Mesenchymal stem cell (in vitro differentiated cells and primary cell): ENCODE data around the gene UBE2E2.

Source experiments
- DNase-seq: peaks from one replicate; pipeline ENCODE4 v3.0.0-alpha.2; 2013
- H2AFZ ChIP-seq: one replicate; pipeline ENCODE4 v1.6.1; 2013; ENCODE audit warnings: low read depth, mild to moderate bottlenecking, control low read depth, inconsistent platforms, low read length, moderate library complexity
- H2AK5ac ChIP-seq: 2 replicates; pipeline ENCODE4 v1.6.1; 2013; ENCODE audit warnings: low read length, moderate library complexity, mild to moderate bottlenecking, inconsistent platforms; ENCODE audit not compliant: severe bottlenecking
- H2BK120ac ChIP-seq: one replicate; pipeline ENCODE4 v1.6.1; 2013; ENCODE audit warnings: low read depth, mild to moderate bottlenecking, inconsistent platforms, low read length, moderate library complexity
- H2BK12ac ChIP-seq, 2 experiments: one replicate each; pipeline ENCODE4 v1.6.1; 2013; ENCODE audit warnings: inconsistent platforms in 2 of 2, low read length in 2 of 2, mild to moderate bottlenecking in 2 of 2, moderate library complexity in 2 of 2, control low read depth in 1 of 2
- H2BK15ac ChIP-seq: one replicate; pipeline ENCODE4 v1.6.1; 2013; ENCODE audit warnings: mild to moderate bottlenecking, low read depth, inconsistent platforms; ENCODE audit not compliant: poor library complexity, severe bottlenecking
- H2BK5ac ChIP-seq: 2 replicates; pipeline ENCODE4 v1.6.1; 2013; ENCODE audit warnings: low read depth, mild to moderate bottlenecking, low read length, control low read depth, inconsistent platforms; ENCODE audit not compliant: poor library complexity, severe bottlenecking
- H3K14ac ChIP-seq, 2 experiments: one replicate each; pipeline ENCODE4 v1.6.1; 2013; ENCODE audit warnings: inconsistent platforms in 2 of 2, low read length in 2 of 2, control low read depth in 1 of 2, mild to moderate bottlenecking in 1 of 2, moderate library complexity in 1 of 2
- H3K18ac ChIP-seq, 2 experiments: one replicate each; pipeline ENCODE4 v1.6.1; 2013; ENCODE audit warnings: inconsistent platforms in 2 of 2, low read length in 2 of 2, control low read depth in 1 of 2, low read depth in 1 of 2, mild to moderate bottlenecking in 1 of 2
- H3K23ac ChIP-seq, 2 experiments: one replicate each; pipeline ENCODE4 v1.6.1; 2013; ENCODE audit warnings: inconsistent platforms in 2 of 2, low read length in 2 of 2, mild to moderate bottlenecking in 2 of 2, moderate library complexity in 2 of 2, control low read depth in 1 of 2
- H3K27ac ChIP-seq: 2 replicates; pipeline ENCODE4 v1.5.1; 2013; ENCODE audit warnings: mild to moderate bottlenecking, moderate library complexity, low read length, control low read depth, inconsistent platforms; ENCODE audit not compliant: poor library complexity, severe bottlenecking
- H3K27me3 ChIP-seq, 2 experiments: 2 replicates each; pipeline versions ENCODE4 v1.6.1 to v1.7.0; 2013; ENCODE audit warnings: low read length in 2 of 2, mild to moderate bottlenecking in 2 of 2, moderate library complexity in 2 of 2, control low read depth in 1 of 2, inconsistent platforms in 1 of 2; ENCODE audit not compliant: control insufficient read depth in 1 of 2, insufficient read depth in 1 of 2
- H3K36me3 ChIP-seq, 2 experiments: 2 replicates each; pipeline versions ENCODE4 v1.6.1 to v1.7.0; 2013; ENCODE audit warnings: low read length in 2 of 2, control low read depth in 1 of 2, inconsistent platforms in 1 of 2, low read depth in 1 of 2, mild to moderate bottlenecking in 1 of 2; ENCODE audit not compliant: insufficient read depth in 2 of 2, control insufficient read depth in 1 of 2
- H3K4ac ChIP-seq, 2 experiments: one replicate each; pipeline ENCODE4 v1.6.1; 2013; ENCODE audit warnings: inconsistent platforms in 2 of 2, low read length in 2 of 2, mild to moderate bottlenecking in 2 of 2, moderate library complexity in 2 of 2, control low read depth in 1 of 2, low read depth in 1 of 2
- H3K4me1 ChIP-seq: 2 replicates; pipeline ENCODE4 v1.6.1; 2013; ENCODE audit warnings: low read depth, low read length, control low read depth; ENCODE audit not compliant: control insufficient read depth, insufficient read depth
- H3K4me2 ChIP-seq: 2 replicates; pipeline ENCODE4 v1.6.1; 2013; ENCODE audit warnings: low read length, mild to moderate bottlenecking, inconsistent platforms; ENCODE audit not compliant: poor library complexity, severe bottlenecking
- H3K4me3 ChIP-seq, 2 experiments: 2 replicates each; pipeline versions ENCODE4 v1.5.1 to v1.7.0; 2013; ENCODE audit warnings: low read length in 2 of 2, mild to moderate bottlenecking in 2 of 2, control low read depth in 1 of 2, low read depth in 1 of 2; ENCODE audit not compliant: insufficient read depth in 1 of 2
- H3K79me1 ChIP-seq: replicated peaks from 2 replicates; pipeline ENCODE4 v1.6.1; 2013; ENCODE audit warnings: mild to moderate bottlenecking, control low read depth, low read length, inconsistent platforms; ENCODE audit not compliant: poor library complexity, severe bottlenecking
- H3K9ac ChIP-seq: 2 replicates; pipeline ENCODE4 v1.7.0; 2013; ENCODE audit warnings: mild to moderate bottlenecking, low read length, moderate library complexity
- H3K9me3 ChIP-seq: 2 replicates; pipeline ENCODE4 v1.7.0; 2013; ENCODE audit warnings: mild to moderate bottlenecking, low read length; ENCODE audit not compliant: control insufficient read depth
- H4K8ac ChIP-seq: one replicate; pipeline ENCODE4 v1.6.1; 2013; ENCODE audit warnings: inconsistent platforms, mild to moderate bottlenecking, low read length, moderate library complexity
- H4K91ac ChIP-seq: one replicate; pipeline ENCODE4 v1.6.1; 2013; ENCODE audit warnings: mild to moderate bottlenecking, low read length, inconsistent platforms
- WGBS: methylation state at CpG from one replicate; pipeline ENCODE4 v1.1.7; 2013; ENCODE audit warnings: mixed read lengths; 5-methylcytosine and 5-hydroxymethylcytosine counted together

Gene UBE2E2

GRCh38 chr3:23624305-23624704 is 421.2 kb downstream of the UBE2E2 start:
- peaks cover 3% of the 10 kb centered on the region for H3K4me1 ChIP-seq
- peaks cover 12% of the 10 kb centered on the region for H3K9me3 ChIP-seq
- no peak overlapping the region for H4K8ac ChIP-seq
- no peaks in the 10 kb centered on the region for H3K27me3 ChIP-seq
- H2BK120ac ChIP-seq: no peak overlapping the region
- no peaks in the 10 kb centered on the region for H3K36me3 ChIP-seq
- no peak overlapping the region for H3K18ac ChIP-seq
- no peak overlapping the region for H3K4ac ChIP-seq
- H3K4me2 ChIP-seq: no peak overlapping the region
- H3K4me3 ChIP-seq: no peak overlapping the region
- no peak overlapping the region for H2BK5ac ChIP-seq
- H3K27ac ChIP-seq: no peak overlapping the region
- no peak overlapping the region for H3K9ac ChIP-seq
- 90% methylated on average over 1 of the region's 1 CpG for WGBS
- no peak overlapping the region for H2AK5ac ChIP-seq
- H3K14ac ChIP-seq: no peak overlapping the region
- H4K91ac ChIP-seq: no peak overlapping the region
- H2AFZ ChIP-seq: no peak overlapping the region
- H2BK15ac ChIP-seq: no peak overlapping the region
- no peak overlapping the region for H3K23ac ChIP-seq
- no peak overlapping the region for H2BK12ac ChIP-seq
- H3K79me1 ChIP-seq: no peaks in the 10 kb centered on the region
- DNase-seq: no peak

GRCh38 chr3:23626442-23626841 is 423.3 kb downstream of the UBE2E2 start:
- no peak overlapping the region for H3K4me2 ChIP-seq
- no peak for DNase-seq
- H2BK12ac ChIP-seq: no peak overlapping the region
- no peak overlapping the region for H2BK120ac ChIP-seq
- no peak overlapping the region for H2AK5ac ChIP-seq
- H3K23ac ChIP-seq: no peak overlapping the region
- H2AFZ ChIP-seq: no peak overlapping the region
- H4K91ac ChIP-seq: no peak overlapping the region
- H4K8ac ChIP-seq: no peak overlapping the region
- H3K4ac ChIP-seq: no peak overlapping the region
- WGBS: 77% methylated on average over 2 of the region's 2 CpGs
- H3K36me3 ChIP-seq: no peaks in the 10 kb centered on the region
- H3K9ac ChIP-seq: no peak overlapping the region
- H3K14ac ChIP-seq: no peak overlapping the region
- H3K4me1 ChIP-seq: peaks cover 4% of the 10 kb centered on the region
- no peak overlapping the region for H3K18ac ChIP-seq
- no peak overlapping the region for H2BK15ac ChIP-seq
- H3K4me3 ChIP-seq: no peak overlapping the region
- no peaks in the 10 kb centered on the region for H3K79me1 ChIP-seq
- no peak overlapping the region for H2BK5ac ChIP-seq
- peaks cover 12% of the 10 kb centered on the region for H3K9me3 ChIP-seq
- H3K27ac ChIP-seq: no peak overlapping the region
- H3K27me3 ChIP-seq: no peaks in the 10 kb centered on the region

- WGBS: 92% methylated on average over 5 of the region's 5 CpGs
- no peak overlapping the region for H2BK12ac ChIP-seq
Observed at GRCh38 chr3:23629181-23629894, 426.2 kb downstream of the UBE2E2 start.

GRCh38 chr3:23633261-23633960 is 430.3 kb downstream of the UBE2E2 start:
- no peak overlapping the region for H2AK5ac ChIP-seq
- H3K9me3 ChIP-seq: no peaks in the 10 kb centered on the region
- H4K8ac ChIP-seq: no peak overlapping the region
- peaks cover 4% of the 10 kb centered on the region for H3K4me1 ChIP-seq
- H3K4ac ChIP-seq: no peak overlapping the region
- H2BK12ac ChIP-seq: no peak overlapping the region
- no peak overlapping the region for H2BK5ac ChIP-seq
- DNase-seq: no peak
- H3K36me3 ChIP-seq: no peaks in the 10 kb centered on the region
- no peaks in the 10 kb centered on the region for H3K79me1 ChIP-seq
- H3K27me3 ChIP-seq: no peaks in the 10 kb centered on the region
- H3K9ac ChIP-seq: no peak overlapping the region
- 89% methylated on average over 3 of the region's 6 CpGs for WGBS
- H2AFZ ChIP-seq: no peak overlapping the region
- no peak overlapping the region for H4K91ac ChIP-seq
- no peak overlapping the region for H3K4me2 ChIP-seq
- no peak overlapping the region for H2BK15ac ChIP-seq
- no peak overlapping the region for H3K27ac ChIP-seq
- H3K14ac ChIP-seq: no peak overlapping the region
- no peak overlapping the region for H3K23ac ChIP-seq
- no peak overlapping the region for H3K18ac ChIP-seq
- no peak overlapping the region for H2BK120ac ChIP-seq
- H3K4me3 ChIP-seq: no peak overlapping the region

More at GRCh38 chr3:23629181-23629894, 426.2 kb downstream of the UBE2E2 start:
- no peak overlapping the region for H4K8ac ChIP-seq
- H2BK120ac ChIP-seq: no peak overlapping the region
- no peaks in the 10 kb centered on the region for H3K36me3 ChIP-seq
- H3K27me3 ChIP-seq: no peaks in the 10 kb centered on the region
- H3K23ac ChIP-seq: no peak overlapping the region
- H3K4me1 ChIP-seq: peaks cover 4% of the 10 kb centered on the region
- H3K14ac ChIP-seq: no peak overlapping the region
- no peak overlapping the region for H2BK15ac ChIP-seq
- no peak overlapping the region for H4K91ac ChIP-seq
- H3K27ac ChIP-seq: no peak overlapping the region
- no peak overlapping the region for H3K4me2 ChIP-seq
- H2BK5ac ChIP-seq: no peak overlapping the region
- H2AFZ ChIP-seq: no peak overlapping the region
- H2AK5ac ChIP-seq: no peak overlapping the region
- no peaks in the 10 kb centered on the region for H3K79me1 ChIP-seq
- H3K4ac ChIP-seq: no peak overlapping the region
- H3K9ac ChIP-seq: no peak overlapping the region
- DNase-seq: peak; percentile 45
- no peak overlapping the region for H3K18ac ChIP-seq
- peaks cover 12% of the 10 kb centered on the region for H3K9me3 ChIP-seq
- H3K4me3 ChIP-seq: no peak overlapping the region
